ENCODE results near the gene CRK. TPM values are rescaled to one million over a fixed set of nuclear protein-coding genes. Genes with fewer than 3 reads are reported as not detected.

Gene CRK
- total and polyA plus RNA-seq, 8 donors: 18.0 to 87.5 (median 36.7) TPM

DNA sequence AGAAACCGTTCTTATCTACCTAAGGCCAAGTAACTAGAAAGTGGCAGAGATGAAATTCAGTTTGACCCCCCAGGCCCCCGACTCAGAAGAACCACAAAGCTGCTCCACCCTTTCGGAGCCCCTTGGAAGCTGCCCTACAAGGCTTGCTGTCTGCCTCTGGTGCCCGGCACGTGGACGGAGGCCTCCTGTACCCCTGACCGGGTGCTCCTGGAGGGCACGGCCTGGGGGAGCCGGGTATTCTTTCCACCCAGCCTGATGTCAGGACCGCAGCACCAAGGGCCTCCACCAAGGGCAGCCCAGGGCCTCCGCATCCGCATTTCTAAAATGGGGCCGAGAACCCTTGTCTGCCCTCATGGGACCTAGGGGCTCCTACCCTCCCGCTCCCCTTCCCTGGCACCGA, 15.5 kb upstream of the CRK start:
- H3K36me3 ChIP-seq: peaks cover 77 to 100% (median 100%) of the 10 kb centered on the region in 4 donors
- intact Hi-C loops (cut with DNase I; ENCODE audit: low total_unique reads): no loop called here
- no peak overlapping the region for H3K4me3 ChIP-seq
- DNase-seq: no peak
- H3K4me1 ChIP-seq: peaks cover 0 to 33% (median 9%) of the 10 kb centered on the region in 4 donors
- no peak for TF ChIP-seq CTCF (IDR thresholded peaks at IDR 0.05)
- TF ChIP-seq POLR2AphosphoS5 (IDR thresholded peaks at IDR 0.05): no peak
- TF ChIP-seq EP300 (IDR thresholded peaks at IDR 0.05): no peak
- TF ChIP-seq POLR2A (IDR thresholded peaks at IDR 0.05): no peak
- 89 to 96% (median 94%) methylated on average over 15 of the region's 15 CpGs for WGBS, 5 donors
- no peaks in the 10 kb centered on the region for H3K9me3 ChIP-seq
- no peaks in the 10 kb centered on the region for H3K27me3 ChIP-seq
- no peak overlapping the region for H3K27ac ChIP-seq

GRCh38 chr17:1470755-1471462, 14.9 kb upstream of the CRK start:
- Histone ChIP-seq H3K27me3 (no peaks in the 10 kb centered on the region), H3K4me1 (peaks cover 0 to 28% (median 9%) of the 10 kb centered on the region in 4 donors), H3K36me3 (peaks cover 73 to 100% (median 100%) of the 10 kb centered on the region in 4 donors), H3K4me3 (no peak overlapping the region), H3K9me3 (no peaks in the 10 kb centered on the region), H3K27ac (no peak overlapping the region)
- DNase-seq: no peak
- no peak for TF ChIP-seq POLR2AphosphoS5 (IDR thresholded peaks at IDR 0.05)
- no peak for TF ChIP-seq EP300 (IDR thresholded peaks at IDR 0.05)
- TF ChIP-seq POLR2A (IDR thresholded peaks at IDR 0.05): no peak
- TF ChIP-seq CTCF (IDR thresholded peaks at IDR 0.05): no peak
- WGBS, 5 donors: 82 to 86% (median 84%) methylated on average over 16 to 25 of the region's 25 CpGs
- intact Hi-C loops (cut with DNase I; ENCODE audit: low total_unique reads): no loop called here

DNA sequence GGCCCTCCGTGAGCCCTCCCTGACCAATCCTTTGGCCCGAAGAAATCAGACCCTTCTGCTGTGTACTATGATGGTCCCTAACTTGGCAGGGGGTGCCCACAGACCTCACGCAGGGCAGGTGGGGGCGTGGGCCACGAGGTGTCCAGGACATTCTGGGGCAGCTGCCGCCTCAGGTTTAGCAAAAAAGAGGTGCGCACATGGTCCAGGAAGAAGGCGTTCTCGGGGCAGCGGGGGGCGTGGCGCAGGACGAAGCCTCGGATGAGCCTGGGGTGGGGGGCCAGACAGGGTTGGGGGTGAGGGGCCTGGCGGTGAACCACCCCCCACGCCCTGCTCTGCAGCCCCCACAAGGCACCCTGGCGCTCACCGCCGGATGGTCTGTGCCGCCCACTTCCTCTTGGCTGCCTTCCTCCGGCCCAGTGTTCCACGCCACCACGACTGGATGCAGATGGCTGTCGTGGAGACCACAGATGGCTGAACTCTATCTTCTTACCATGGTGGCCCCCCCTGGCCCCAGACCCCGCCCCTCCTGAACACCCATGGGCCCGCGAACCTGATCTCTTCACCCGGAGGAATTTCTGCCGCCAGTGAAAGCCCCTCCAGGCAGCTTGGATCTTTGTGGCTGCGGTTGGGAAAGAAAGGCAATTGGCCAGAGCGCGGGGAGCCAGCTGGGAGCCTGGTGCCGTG, 14.2 kb upstream of the CRK start:
- H3K36me3 ChIP-seq: peaks cover 80 to 100% (median 100%) of the 10 kb centered on the region in 4 donors
- TF ChIP-seq POLR2A (IDR thresholded peaks at IDR 0.05): no peak
- no peak for TF ChIP-seq EP300 (IDR thresholded peaks at IDR 0.05)
- no peak for TF ChIP-seq CTCF (IDR thresholded peaks at IDR 0.05)
- TF ChIP-seq POLR2AphosphoS5 (IDR thresholded peaks at IDR 0.05): no peak
- H3K27me3 ChIP-seq: no peaks in the 10 kb centered on the region
- intact Hi-C loops (cut with DNase I; ENCODE audit: low total_unique reads): no loop called here
- no peak overlapping the region for H3K4me3 ChIP-seq
- DNase-seq: no peak
- H3K27ac ChIP-seq: no peak overlapping the region
- H3K9me3 ChIP-seq: no peaks in the 10 kb centered on the region
- H3K4me1 ChIP-seq: peaks cover 0 to 21% (median 8%) of the 10 kb centered on the region in 4 donors
- 79 to 86% (median 82%) methylated on average over 29 to 33 of the region's 33 CpGs for WGBS, 5 donors

DNA sequence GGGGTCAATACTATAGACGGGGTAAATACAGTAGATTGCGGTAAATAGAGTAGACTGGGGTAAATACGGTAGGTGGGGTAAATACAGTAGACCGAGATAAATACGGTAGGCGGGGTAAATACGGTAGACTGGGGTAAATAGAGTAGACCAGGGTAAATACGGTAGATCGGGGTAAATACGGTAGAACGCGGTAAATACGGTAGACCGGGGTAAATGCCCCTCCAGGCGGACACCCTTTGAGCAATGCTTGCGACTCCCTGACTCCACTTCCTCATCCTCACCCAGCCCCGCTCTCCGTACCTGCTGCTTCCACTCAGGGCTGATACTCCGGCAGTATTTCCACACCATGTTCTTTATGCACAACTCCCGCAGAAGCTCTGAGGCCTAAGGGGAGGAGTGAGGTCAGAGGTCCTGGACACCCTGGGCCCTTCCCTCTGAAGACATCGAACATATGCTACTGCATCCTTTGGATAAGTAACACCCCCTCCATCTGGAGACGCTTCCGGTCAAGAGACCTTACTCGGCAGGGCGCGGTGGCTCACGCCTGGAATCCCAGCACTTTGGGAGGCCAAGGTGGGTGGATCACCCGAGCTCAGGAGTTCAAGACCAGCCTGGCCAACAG, 13.3 kb upstream of the CRK start:
- no peak overlapping the region for H3K4me3 ChIP-seq
- H3K27me3 ChIP-seq: no peaks in the 10 kb centered on the region
- no peak for DNase-seq
- no peak overlapping the region for H3K27ac ChIP-seq
- no peaks in the 10 kb centered on the region for H3K9me3 ChIP-seq
- intact Hi-C loops (cut with DNase I; ENCODE audit: low total_unique reads): no loop called here
- TF ChIP-seq EP300 (IDR thresholded peaks at IDR 0.05): no peak
- TF ChIP-seq POLR2A (IDR thresholded peaks at IDR 0.05): no peak
- no peak for TF ChIP-seq CTCF (IDR thresholded peaks at IDR 0.05)
- no peak for TF ChIP-seq POLR2AphosphoS5 (IDR thresholded peaks at IDR 0.05)
- peaks cover 0 to 14% (median 2%) of the 10 kb centered on the region in 4 donors for H3K4me1 ChIP-seq
- peaks cover 74 to 100% (median 100%) of the 10 kb centered on the region in 4 donors for H3K36me3 ChIP-seq
- WGBS, 5 donors: 69 to 81% (median 73%) methylated on average over 23 to 28 of the region's 28 CpGs

Data from stomach (tissue), 9 donors.